Stomach (tissue), 9 donors: ENCODE measurements around the gene CXCL17. TPM values are rescaled to one million over a fixed set of nuclear protein-coding genes. Genes with fewer than 3 reads are reported as not detected.

Experiments
- DNase-seq, 2 donors: peaks; one replicate each; pipeline versions ENCODE4 v3.0.0 to v3.0.0-alpha.2; 2013 to 2019
- H3K27ac ChIP-seq, 5 donors: fragments of 200-600 bp in 4 of 5; sonication (generic) in 4 of 5; one replicate each; pipeline ENCODE4 v1.5.1; 2013 to 2019; ENCODE audit warnings: mild to moderate bottlenecking in 1 of 5, moderate library complexity in 1 of 5
- H3K27me3 ChIP-seq, 3 donors: fragments of 200-600 bp; sonication (generic); one replicate each; pipeline ENCODE4 v1.5.1; 2017 to 2019; ENCODE audit warnings: mixed run types in 1 of 3
- H3K36me3 ChIP-seq, 4 donors: fragments of 200-600 bp; sonication (generic); 1 replicate in 3 of 4; 2 replicates in 1 of 4; pipeline ENCODE4 v1.5.1; 2016 to 2019
- H3K4me1 ChIP-seq, 4 donors: fragments of 200-600 bp; sonication (generic); one replicate each; pipeline ENCODE4 v1.5.1; 2016 to 2019
- H3K4me3 ChIP-seq, 4 donors: fragments of 200-600 bp; sonication (generic) in 3 of 4; one replicate each; pipeline ENCODE4 v1.5.1; 2016 to 2019; ENCODE audit warnings: mild to moderate bottlenecking in 1 of 4
- H3K9me3 ChIP-seq, 4 donors: fragments of 200-600 bp; sonication (generic); one replicate each; pipeline ENCODE4 v1.5.1; 2016 to 2019
- EP300 ChIP-seq: sonication (generic); formaldehyde crosslinking; IDR thresholded peaks from one replicate; pipeline ENCODE4 v1.6.1; 2017; ENCODE audit warnings: antibody characterized with exemption
- POLR2A ChIP-seq, 4 donors: fragments of 450-650 bp; IDR thresholded peaks; one replicate each; pipeline ENCODE4 v1.6.1; 2016; ENCODE audit warnings: antibody characterized with exemption in 4 of 4, control low read depth in 2 of 4, mild to moderate bottlenecking in 1 of 4, moderate library complexity in 1 of 4
- POLR2AphosphoS5 ChIP-seq, 3 donors: sonication (generic); formaldehyde crosslinking; IDR thresholded peaks; one replicate each; pipeline ENCODE4 v1.6.1; 2016; ENCODE audit warnings: antibody characterized with exemption in 3 of 3
- WGBS, 5 donors: extraction: QIAGEN DNeasy Blood & Tissue Kit in 3 of 5; methylation state at CpG; one replicate each; pipeline versions ENCODE4 v1.1.5 to v1.1.7; 2013 to 2018; 5-methylcytosine and 5-hydroxymethylcytosine counted together
- intact Hi-C: fragments of 100-400 bp; cut with DNase I; formaldehyde crosslinking; loops from one replicate; pipeline ENCODE4 v1.15.1; 2023; ENCODE audit warnings: low total_unique reads
- polyA plus RNA-seq, 3 donors: library from polyadenylated mRNA; stranded (reverse); fragments of 200-250 nt; gene quantifications; one replicate each; pipeline ENCODE4 v1.2.3, GENCODE V29; 2013
- total RNA-seq, 5 donors: library from RNA; depleted of rRNA; stranded (reverse); fragments of >200 nt; gene quantifications; one replicate each; pipeline versions ENCODE4 v1.1.0 to v1.2.3, GENCODE V29; 2014 to 2016
- TF ChIP-seq, protein P1 (sequence below), 7 experiments: fragments of 450-650 bp in 4 of 7; fragments of 200-600 bp in 3 of 7; sonication (generic) in 3 of 7; IDR thresholded peaks; one replicate each; pipeline ENCODE4 v1.5.1; 2016 to 2019; ENCODE audit warnings: antibody characterized with exemption in 7 of 7, control low read depth in 2 of 7, mild to moderate bottlenecking in 1 of 7
- donor health status: healthy with polysubstance abuse.
- donor health status: Bipolar disorder and iron deficiency.
- donor health status: healthy.

The CXCL17 gene
- total and polyA plus RNA-seq, 8 donors, result 7.6 to 518 (median 107) TPM; not detected in 1

DNA sequence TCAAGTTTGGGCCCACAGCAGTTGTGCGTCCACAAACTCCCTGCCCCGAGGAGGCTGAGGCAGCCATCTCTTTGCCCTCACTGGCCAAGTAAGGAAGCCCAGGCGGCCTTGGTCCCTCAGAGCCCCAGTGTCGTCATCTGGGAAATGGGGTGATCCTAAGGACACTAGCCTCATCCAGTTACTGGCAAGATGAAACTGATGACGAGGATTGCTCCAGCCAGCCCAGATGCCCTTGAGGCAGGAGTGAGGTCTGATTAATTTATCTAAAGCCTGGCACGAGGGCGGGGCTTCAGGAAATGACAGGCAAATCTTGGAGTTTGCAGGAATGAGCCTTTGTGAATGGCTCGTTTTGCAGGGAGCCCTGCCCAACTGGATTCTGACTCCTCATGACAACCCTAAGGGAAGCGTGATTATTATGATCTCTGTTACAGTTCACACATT, 21.1 kb downstream of the CXCL17 start:
- no peaks in the 10 kb centered on the region for H3K36me3 ChIP-seq
- TF ChIP-seq POLR2A (IDR thresholded peaks at IDR 0.05) (no peak), EP300 (no peak), POLR2AphosphoS5 (IDR thresholded peaks at IDR 0.05) (no peak)
- TF ChIP-seq, protein P1, sequence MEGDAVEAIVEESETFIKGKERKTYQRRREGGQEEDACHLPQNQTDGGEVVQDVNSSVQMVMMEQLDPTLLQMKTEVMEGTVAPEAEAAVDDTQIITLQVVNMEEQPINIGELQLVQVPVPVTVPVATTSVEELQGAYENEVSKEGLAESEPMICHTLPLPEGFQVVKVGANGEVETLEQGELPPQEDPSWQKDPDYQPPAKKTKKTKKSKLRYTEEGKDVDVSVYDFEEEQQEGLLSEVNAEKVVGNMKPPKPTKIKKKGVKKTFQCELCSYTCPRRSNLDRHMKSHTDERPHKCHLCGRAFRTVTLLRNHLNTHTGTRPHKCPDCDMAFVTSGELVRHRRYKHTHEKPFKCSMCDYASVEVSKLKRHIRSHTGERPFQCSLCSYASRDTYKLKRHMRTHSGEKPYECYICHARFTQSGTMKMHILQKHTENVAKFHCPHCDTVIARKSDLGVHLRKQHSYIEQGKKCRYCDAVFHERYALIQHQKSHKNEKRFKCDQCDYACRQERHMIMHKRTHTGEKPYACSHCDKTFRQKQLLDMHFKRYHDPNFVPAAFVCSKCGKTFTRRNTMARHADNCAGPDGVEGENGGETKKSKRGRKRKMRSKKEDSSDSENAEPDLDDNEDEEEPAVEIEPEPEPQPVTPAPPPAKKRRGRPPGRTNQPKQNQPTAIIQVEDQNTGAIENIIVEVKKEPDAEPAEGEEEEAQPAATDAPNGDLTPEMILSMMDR (IDR thresholded peaks at IDR 0.05), result no peak
- 53 to 62% (median 56%) methylated on average over 9 of the region's 9 CpGs for WGBS, 5 donors
- intact Hi-C loops, result no loop called here
- H3K27ac ChIP-seq, result peak overlapping the region in 4 of 5 donors; percentile 63 to 81 (median 78)
- no peaks in the 10 kb centered on the region for H3K9me3 ChIP-seq
- peaks cover 13 to 52% (median 33%) of the 10 kb centered on the region in 4 donors for H3K4me1 ChIP-seq
- peaks cover 0 to 24% (median 0%) of the 10 kb centered on the region in 3 donors for H3K27me3 ChIP-seq
- DNase-seq, result peak; percentile 50 to 53
- H3K4me3 ChIP-seq, result no peak overlapping the region

DNA sequence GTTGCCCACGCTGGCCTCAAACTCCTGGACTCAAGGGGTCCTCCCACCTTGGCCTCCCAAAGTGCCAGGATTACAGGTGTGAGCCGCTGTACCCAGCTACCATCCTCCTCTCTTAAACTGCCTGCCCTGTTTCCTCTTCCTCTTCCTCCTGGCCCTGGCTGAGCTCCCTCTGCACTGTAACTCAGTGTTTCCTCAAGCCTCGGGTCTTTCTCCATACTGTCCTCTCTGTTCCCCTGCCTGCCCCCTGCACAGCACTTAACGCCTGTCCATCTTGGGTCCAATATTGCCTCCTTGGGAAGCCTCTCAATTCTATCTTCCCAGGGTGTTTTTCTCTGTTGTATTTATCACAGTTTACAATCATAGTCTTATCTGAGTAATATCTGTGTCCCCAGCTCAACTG, 21.6 kb downstream of the CXCL17 start:
- intact Hi-C loops, result no loop called here
- Histone ChIP-seq H3K9me3 (no peaks in the 10 kb centered on the region), H3K4me3 (no peak overlapping the region), H3K27me3 (peaks cover 0 to 24% (median 0%) of the 10 kb centered on the region in 3 donors), H3K27ac (peak overlapping the region in 2 of 5 donors; percentile 22 to 81), H3K36me3 (no peaks in the 10 kb centered on the region), H3K4me1 (peaks cover 13 to 52% (median 33%) of the 10 kb centered on the region in 4 donors)
- DNase-seq, result no peak
- WGBS, 5 donors, result 76 to 87% (median 83%) methylated on average over 4 of the region's 4 CpGs
- TF ChIP-seq EP300 (no peak), POLR2AphosphoS5 (IDR thresholded peaks at IDR 0.05) (no peak), POLR2A (IDR thresholded peaks at IDR 0.05) (no peak)
- TF ChIP-seq, protein P1 (IDR thresholded peaks at IDR 0.05), result no peak

DNA sequence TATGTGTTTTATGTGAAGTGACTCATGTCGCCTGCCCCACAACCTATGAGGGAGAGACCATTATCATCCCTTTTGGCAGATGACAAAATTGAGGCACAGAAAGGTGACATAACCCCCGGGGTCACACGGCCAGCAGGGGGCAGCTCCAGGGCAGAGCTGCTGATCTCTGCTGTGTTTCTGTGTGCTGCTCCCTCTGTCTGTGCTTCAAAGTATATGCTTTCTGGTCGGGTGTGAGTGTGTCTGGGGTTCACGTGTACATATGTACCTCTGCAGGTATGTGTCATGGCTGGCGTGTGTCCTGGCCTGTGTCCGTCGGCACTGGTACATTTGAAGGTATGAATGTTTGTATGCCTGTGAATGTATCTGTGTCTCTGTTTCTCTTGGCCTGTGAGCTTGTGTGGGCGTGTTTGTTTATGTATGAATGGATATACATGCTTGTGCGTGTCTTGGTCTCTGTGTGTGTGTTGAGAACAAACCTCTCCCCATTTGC, 22.6 kb downstream of the CXCL17 start:
- H3K4me1 ChIP-seq, result peaks cover 13 to 52% (median 33%) of the 10 kb centered on the region in 4 donors
- DNase-seq, result peak; percentile 48 to 69
- H3K4me3 ChIP-seq, result no peak overlapping the region
- TF ChIP-seq, protein P1 (IDR thresholded peaks at IDR 0.05), result peak in 5 of 7 experiments; percentile 27 to 63 (median 47)
- TF ChIP-seq POLR2A (IDR thresholded peaks at IDR 0.05), result no peak
- no peak for TF ChIP-seq EP300
- peaks cover 0 to under 1% (median 0%) of the 10 kb centered on the region in 4 donors for H3K36me3 ChIP-seq
- peaks cover 0 to 24% (median 0%) of the 10 kb centered on the region in 3 donors for H3K27me3 ChIP-seq
- intact Hi-C loops, result no loop called here
- no peaks in the 10 kb centered on the region for H3K9me3 ChIP-seq
- H3K27ac ChIP-seq, result no peak overlapping the region
- 28 to 38% (median 32%) methylated on average over 9 to 10 of the region's 10 CpGs for WGBS, 5 donors

DNA sequence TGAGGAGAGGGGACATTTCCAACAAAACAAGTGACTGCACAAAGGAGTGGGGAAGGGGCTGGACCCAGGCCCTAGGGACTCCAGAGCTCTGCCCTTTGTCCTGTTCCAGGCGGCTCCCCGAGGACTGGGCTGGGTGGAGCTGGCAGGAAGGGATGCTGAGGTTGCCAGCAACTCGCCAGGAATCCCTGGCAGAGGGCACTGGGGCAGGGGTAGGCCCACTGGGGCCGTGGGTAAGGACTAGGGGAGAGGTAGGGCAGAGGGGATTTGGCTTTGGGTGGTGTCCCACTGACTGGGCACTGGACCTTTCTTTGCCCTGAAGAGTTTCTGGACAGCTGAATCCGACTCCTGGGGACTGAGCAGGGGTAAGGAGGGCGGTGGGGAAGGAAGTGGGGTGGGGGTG, 23.4 kb downstream of the CXCL17 start:
- Histone ChIP-seq H3K4me3 (no peak overlapping the region), H3K9me3 (no peaks in the 10 kb centered on the region), H3K27ac (no peak overlapping the region), H3K36me3 (peaks cover 0 to 9% (median 0%) of the 10 kb centered on the region in 4 donors), H3K4me1 (peaks cover 13 to 48% (median 30%) of the 10 kb centered on the region in 4 donors), H3K27me3 (peaks cover 0 to 18% (median 0%) of the 10 kb centered on the region in 3 donors)
- intact Hi-C loops, result no loop called here
- TF ChIP-seq EP300 (no peak), POLR2A (IDR thresholded peaks at IDR 0.05) (no peak), POLR2AphosphoS5 (IDR thresholded peaks at IDR 0.05) (no peak)
- no peak for DNase-seq
- WGBS, 5 donors, result 48 to 61% (median 54%) methylated on average over 6 of the region's 6 CpGs

DNA sequence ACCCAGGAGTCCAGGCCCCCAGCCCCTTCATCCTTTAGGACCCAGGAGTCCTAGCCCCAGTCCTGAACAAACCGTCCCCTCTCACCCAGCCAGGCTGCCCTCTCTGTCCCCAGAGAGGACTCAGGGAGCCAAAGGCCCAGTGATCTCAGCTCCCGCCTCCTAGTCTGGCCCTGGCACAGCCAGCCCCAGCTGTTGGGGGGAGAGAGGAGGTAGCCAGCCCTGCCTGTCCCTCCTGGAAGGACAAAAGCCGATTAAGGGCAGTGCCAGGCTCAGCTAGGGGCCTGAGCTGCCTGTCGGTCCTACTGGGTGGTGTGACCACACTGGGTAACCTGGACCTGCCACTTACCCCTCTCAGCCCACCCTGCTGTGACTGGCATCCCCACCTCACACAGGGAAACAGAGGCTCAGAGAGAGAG, 30.1 kb downstream of the CXCL17 start:
- intact Hi-C loops, result no loop called here

More for the DNA sequence above, 30.1 kb downstream of the CXCL17 start:
- TF ChIP-seq EP300, result no peak
- TF ChIP-seq, protein P1 (IDR thresholded peaks at IDR 0.05), result no peak
- no peak for TF ChIP-seq POLR2A (IDR thresholded peaks at IDR 0.05)
- no peak for TF ChIP-seq POLR2AphosphoS5 (IDR thresholded peaks at IDR 0.05)
- H3K4me1 ChIP-seq, result peaks cover 0 to 14% (median 7%) of the 10 kb centered on the region in 4 donors
- DNase-seq, result no peak
- no peaks in the 10 kb centered on the region for H3K9me3 ChIP-seq
- peaks cover 0 to 17% (median 7%) of the 10 kb centered on the region in 4 donors for H3K36me3 ChIP-seq
- no peak overlapping the region for H3K27ac ChIP-seq
- H3K27me3 ChIP-seq, result no peaks in the 10 kb centered on the region
- H3K4me3 ChIP-seq, result no peak overlapping the region
- 54 to 63% (median 59%) methylated on average over 1 to 4 of the region's 4 CpGs for WGBS, 5 donors
